Measurements from ENCODE around the gene PITPNC1. TPM values are rescaled to one million over a fixed set of nuclear protein-coding genes. Genes with fewer than 3 reads are reported as not detected.
"Not testable (repeated sequence)": the region's sequence is repeated elsewhere in the genome, so short reads cannot be mapped to it uniquely, and the experiment has no call there.

PITPNC1 gene
- total RNA-seq, 1 experiment from 2014 or later: 37.5 TPM

DNA sequence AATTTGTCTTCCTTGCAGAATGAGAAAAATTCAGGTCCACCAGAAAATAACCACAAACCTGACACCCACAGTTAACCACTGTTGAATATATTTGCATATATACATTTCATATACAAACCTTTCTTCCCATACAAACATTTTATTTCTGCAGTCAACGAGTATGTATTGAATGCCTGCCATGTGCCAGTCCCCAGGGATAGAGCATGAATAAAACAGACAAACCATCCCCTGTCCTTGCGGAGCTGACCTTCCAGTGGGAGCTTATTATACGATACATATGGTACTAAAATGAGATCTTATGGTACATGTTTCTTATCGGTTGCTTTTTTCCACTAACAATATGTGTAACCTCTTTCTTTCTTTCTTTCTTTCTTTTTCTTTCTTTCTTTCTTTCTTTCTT, 116.7 kb downstream of the PITPNC1 start:
- Histone ChIP-seq H2BK120ac (ENCODE audit: low read depth, low read length, poor library complexity, severe bottlenecking) (no peak overlapping the region), H3T11ph (ENCODE audit: low read length) (no peak overlapping the region), H3K27me3 (ENCODE audit: insufficient read depth, low read length) (no peaks in the 10 kb centered on the region), H3K27ac (ENCODE audit: insufficient read length, low read depth, low read length) (no peak overlapping the region), H3K23me2 (ENCODE audit: insufficient read length, low read depth, low read length, poor library complexity, severe bottlenecking) (no peaks in the 10 kb centered on the region), H3K79me1 (ENCODE audit: insufficient read depth, low read depth, low read length, poor library complexity, severe bottlenecking) (no peaks in the 10 kb centered on the region), H3K9me3 (ENCODE audit: control insufficient read depth, low read depth, low read length) (no peaks in the 10 kb centered on the region), H2BK15ac (ENCODE audit: low read depth, low read length) (no peak overlapping the region), H4K91ac (ENCODE audit: insufficient read length, low read depth, low read length) (no peak overlapping the region), H3K4me2 (ENCODE audit: insufficient read depth, insufficient read length, low read length) (no peak overlapping the region), H3K79me2 (ENCODE audit: insufficient read depth, low read length) (peaks cover 8% of the 10 kb centered on the region; the same call in 1 of the 2 replicates), H2AK5ac (ENCODE audit: insufficient read length, low read length) (no peak overlapping the region), H3K56ac (ENCODE audit: insufficient read length, low read depth, low read length) (no peak overlapping the region), H3K14ac (ENCODE audit: insufficient read depth, low read length) (no peak overlapping the region), H4K8ac (replicated peaks; ENCODE audit: insufficient read length, low read depth, low read length) (no peak overlapping the region), H2AFZ (ENCODE audit: low read length) (no peak overlapping the region), H3K4me1 (ENCODE audit: insufficient read depth, low read length) (peaks cover 8% of the 10 kb centered on the region; the same call in 1 of the 2 replicates), H3K18ac (ENCODE audit: insufficient read length, low read depth, low read length) (no peak overlapping the region), H3K23ac (ENCODE audit: insufficient read length, low read depth, low read length) (no peak overlapping the region), H3K9ac (ENCODE audit: extremely low read depth, insufficient read length, low read length) (no peak overlapping the region), H4K20me1 (ENCODE audit: control insufficient read depth, insufficient read depth, insufficient read length) (no peaks in the 10 kb centered on the region), H4K5ac (ENCODE audit: insufficient read length, low read depth, low read length) (no peak overlapping the region), H2BK5ac (ENCODE audit: insufficient read length, low read length) (no peak overlapping the region), H2BK20ac (ENCODE audit: low read depth, low read length, poor library complexity, severe bottlenecking) (no peak overlapping the region), H3K4ac (ENCODE audit: low read depth, low read length) (no peak overlapping the region), H2BK12ac (ENCODE audit: insufficient read length, low read depth, low read length) (no peak overlapping the region)
- no CpG with 5 or more reads among the region's 4 CpGs for WGBS (ENCODE audit: extremely low coverage, insufficient read length, low lambda C conversion rate)
- peak; percentile 14 for DNase-seq
- Mint-ChIP-seq H3K27ac (peak overlapping the region in 1 of 3 experiments; percentile 52; a peak in 1 of 7 replicates), H3K4me3 (no peak overlapping the region), H3K36me3 (ENCODE audit: insufficient read depth in 1 of 3, low read depth in 3 of 3) (peaks cover 4 to 11% (median 8%) of the 10 kb centered on the region in 3 experiments), H3K9me3 (peaks cover 3 to 4% of the 10 kb centered on the region in 2 experiments; a peak in 2 of 5 replicates), H3K4me1 (peaks cover 33 to 46% of the 10 kb centered on the region in 2 experiments), H3K27me3 (ENCODE audit: low read depth) (no peaks in the 10 kb centered on the region)
- TF ChIP-seq, protein P1, sequence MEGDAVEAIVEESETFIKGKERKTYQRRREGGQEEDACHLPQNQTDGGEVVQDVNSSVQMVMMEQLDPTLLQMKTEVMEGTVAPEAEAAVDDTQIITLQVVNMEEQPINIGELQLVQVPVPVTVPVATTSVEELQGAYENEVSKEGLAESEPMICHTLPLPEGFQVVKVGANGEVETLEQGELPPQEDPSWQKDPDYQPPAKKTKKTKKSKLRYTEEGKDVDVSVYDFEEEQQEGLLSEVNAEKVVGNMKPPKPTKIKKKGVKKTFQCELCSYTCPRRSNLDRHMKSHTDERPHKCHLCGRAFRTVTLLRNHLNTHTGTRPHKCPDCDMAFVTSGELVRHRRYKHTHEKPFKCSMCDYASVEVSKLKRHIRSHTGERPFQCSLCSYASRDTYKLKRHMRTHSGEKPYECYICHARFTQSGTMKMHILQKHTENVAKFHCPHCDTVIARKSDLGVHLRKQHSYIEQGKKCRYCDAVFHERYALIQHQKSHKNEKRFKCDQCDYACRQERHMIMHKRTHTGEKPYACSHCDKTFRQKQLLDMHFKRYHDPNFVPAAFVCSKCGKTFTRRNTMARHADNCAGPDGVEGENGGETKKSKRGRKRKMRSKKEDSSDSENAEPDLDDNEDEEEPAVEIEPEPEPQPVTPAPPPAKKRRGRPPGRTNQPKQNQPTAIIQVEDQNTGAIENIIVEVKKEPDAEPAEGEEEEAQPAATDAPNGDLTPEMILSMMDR (conservative IDR thresholded peaks at IDR 0.05): no peak

DNA sequence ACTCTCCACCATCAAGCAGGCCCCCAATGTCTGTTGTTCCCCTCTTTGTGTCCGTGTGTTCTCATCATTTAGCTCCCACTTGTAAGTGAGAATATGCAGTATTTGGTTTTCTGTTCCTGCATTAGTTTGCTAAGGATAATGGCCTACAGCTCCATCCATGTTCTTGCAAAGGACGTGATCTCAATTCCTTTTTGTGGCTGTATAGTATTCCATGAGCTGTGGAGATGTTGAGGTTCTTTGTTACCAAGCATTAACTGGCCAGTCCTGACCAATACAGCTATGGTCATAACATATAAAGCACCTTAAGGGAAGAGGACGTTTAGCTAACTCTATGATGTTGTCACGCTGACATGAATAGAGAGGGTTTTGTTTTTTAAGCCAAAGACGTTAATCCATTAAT, 118.5 kb downstream of the PITPNC1 start:
- not testable (repeated sequence) for H2AK5ac ChIP-seq (ENCODE audit: insufficient read length, low read length)

More for the DNA sequence above, 118.5 kb downstream of the PITPNC1 start:
- not testable (repeated sequence) for H3K23ac ChIP-seq (ENCODE audit: insufficient read length, low read depth, low read length); H3K9me3 ChIP-seq (ENCODE audit: control insufficient read depth, low read depth, low read length); H3K79me2 ChIP-seq (ENCODE audit: insufficient read depth, low read length); H3K4ac ChIP-seq (ENCODE audit: low read depth, low read length); H2BK20ac ChIP-seq (ENCODE audit: low read depth, low read length, poor library complexity, severe bottlenecking); H2BK120ac ChIP-seq (ENCODE audit: low read depth, low read length, poor library complexity, severe bottlenecking); H2BK5ac ChIP-seq (ENCODE audit: insufficient read length, low read length); H3T11ph ChIP-seq (ENCODE audit: low read length); H4K8ac ChIP-seq (replicated peaks; ENCODE audit: insufficient read length, low read depth, low read length); H3K27ac Mint-ChIP-seq; H3K18ac ChIP-seq (ENCODE audit: insufficient read length, low read depth, low read length); H3K9ac ChIP-seq (ENCODE audit: extremely low read depth, insufficient read length, low read length); H3K9me3 Mint-ChIP-seq; H2BK15ac ChIP-seq (ENCODE audit: low read depth, low read length); H2BK12ac ChIP-seq (ENCODE audit: insufficient read length, low read depth, low read length); H3K4me2 ChIP-seq (ENCODE audit: insufficient read depth, insufficient read length, low read length); H4K20me1 ChIP-seq (ENCODE audit: control insufficient read depth, insufficient read depth, insufficient read length); H3K36me3 Mint-ChIP-seq (ENCODE audit: insufficient read depth in 1 of 3, low read depth in 3 of 3); H3K27me3 Mint-ChIP-seq (ENCODE audit: low read depth); H4K91ac ChIP-seq (ENCODE audit: insufficient read length, low read depth, low read length); H3K56ac ChIP-seq (ENCODE audit: insufficient read length, low read depth, low read length); H4K5ac ChIP-seq (ENCODE audit: insufficient read length, low read depth, low read length); H3K79me1 ChIP-seq (ENCODE audit: insufficient read depth, low read depth, low read length, poor library complexity, severe bottlenecking); H2AFZ ChIP-seq (ENCODE audit: low read length); H3K4me3 Mint-ChIP-seq; H3K23me2 ChIP-seq (ENCODE audit: insufficient read length, low read depth, low read length, poor library complexity, severe bottlenecking); H3K27me3 ChIP-seq (ENCODE audit: insufficient read depth, low read length); H3K27ac ChIP-seq (ENCODE audit: insufficient read length, low read depth, low read length); H3K4me1 ChIP-seq (ENCODE audit: insufficient read depth, low read length); H3K14ac ChIP-seq (ENCODE audit: insufficient read depth, low read length)
- peak; percentile 5 for DNase-seq
- no CpG with 5 or more reads among the region's 5 CpGs for WGBS (ENCODE audit: extremely low coverage, insufficient read length, low lambda C conversion rate)
- peaks cover 22 to 33% of the 10 kb centered on the region in 2 experiments for H3K4me1 Mint-ChIP-seq

Measured in H9 (cell line).